Coronary artery (tissue), 2 donors: ENCODE data around the gene PEBP1.

Source experiments
- DNase-seq: peaks from one replicate; pipeline ENCODE4 v3.0.0-alpha.2; 2017; ENCODE audit warnings: low spot score
- H3K27ac ChIP-seq, 2 donors: fragments of 200-600 bp; sonication (generic); one replicate each; pipeline ENCODE4 v1.5.1; 2016 to 2019
- H3K4me3 ChIP-seq: fragments of 200-600 bp; sonication (generic); 2 replicates; pipeline ENCODE4 v1.5.1; 2016; ENCODE audit warnings: mild to moderate bottlenecking, moderate library complexity
- TF ChIP-seq, protein P1 (sequence below): fragments of 200-600 bp; sonication (generic); IDR thresholded peaks from one replicate; pipeline ENCODE4 v1.5.1; 2019; ENCODE audit warnings: antibody characterized with exemption

The PEBP1 gene

DNA sequence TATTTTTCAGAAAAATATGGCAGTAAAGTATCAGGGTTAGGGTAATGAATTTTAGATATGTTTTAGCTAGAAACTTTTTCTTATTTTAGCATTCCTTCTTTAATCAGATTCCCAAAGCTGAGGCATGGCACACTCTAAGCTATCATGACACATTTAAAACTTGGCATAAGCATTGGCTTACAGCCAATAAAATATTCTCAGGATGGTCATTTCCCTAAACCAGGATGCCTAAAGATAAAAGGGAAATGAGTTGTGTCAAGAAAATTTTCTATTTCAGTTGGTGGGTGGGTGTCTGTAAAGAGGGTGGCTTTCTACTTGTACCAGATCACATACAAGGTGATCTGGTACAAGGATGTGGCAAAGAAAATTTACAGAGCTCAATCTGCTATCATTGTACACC lies 47.8 kb downstream of the PEBP1 start:
- Histone ChIP-seq H3K4me3 (no peak overlapping the region), H3K27ac (no peak overlapping the region)
- TF ChIP-seq, protein P1, sequence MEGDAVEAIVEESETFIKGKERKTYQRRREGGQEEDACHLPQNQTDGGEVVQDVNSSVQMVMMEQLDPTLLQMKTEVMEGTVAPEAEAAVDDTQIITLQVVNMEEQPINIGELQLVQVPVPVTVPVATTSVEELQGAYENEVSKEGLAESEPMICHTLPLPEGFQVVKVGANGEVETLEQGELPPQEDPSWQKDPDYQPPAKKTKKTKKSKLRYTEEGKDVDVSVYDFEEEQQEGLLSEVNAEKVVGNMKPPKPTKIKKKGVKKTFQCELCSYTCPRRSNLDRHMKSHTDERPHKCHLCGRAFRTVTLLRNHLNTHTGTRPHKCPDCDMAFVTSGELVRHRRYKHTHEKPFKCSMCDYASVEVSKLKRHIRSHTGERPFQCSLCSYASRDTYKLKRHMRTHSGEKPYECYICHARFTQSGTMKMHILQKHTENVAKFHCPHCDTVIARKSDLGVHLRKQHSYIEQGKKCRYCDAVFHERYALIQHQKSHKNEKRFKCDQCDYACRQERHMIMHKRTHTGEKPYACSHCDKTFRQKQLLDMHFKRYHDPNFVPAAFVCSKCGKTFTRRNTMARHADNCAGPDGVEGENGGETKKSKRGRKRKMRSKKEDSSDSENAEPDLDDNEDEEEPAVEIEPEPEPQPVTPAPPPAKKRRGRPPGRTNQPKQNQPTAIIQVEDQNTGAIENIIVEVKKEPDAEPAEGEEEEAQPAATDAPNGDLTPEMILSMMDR: no peak
- no peak for DNase-seq

- TF ChIP-seq, protein P1: no peak
- no peak overlapping the region for H3K27ac ChIP-seq
- no peak for DNase-seq
- no peak overlapping the region for H3K4me3 ChIP-seq
These were observed 49.9 kb downstream of the PEBP1 start for GRCh38 chr12:118185602-118186397.

DNA sequence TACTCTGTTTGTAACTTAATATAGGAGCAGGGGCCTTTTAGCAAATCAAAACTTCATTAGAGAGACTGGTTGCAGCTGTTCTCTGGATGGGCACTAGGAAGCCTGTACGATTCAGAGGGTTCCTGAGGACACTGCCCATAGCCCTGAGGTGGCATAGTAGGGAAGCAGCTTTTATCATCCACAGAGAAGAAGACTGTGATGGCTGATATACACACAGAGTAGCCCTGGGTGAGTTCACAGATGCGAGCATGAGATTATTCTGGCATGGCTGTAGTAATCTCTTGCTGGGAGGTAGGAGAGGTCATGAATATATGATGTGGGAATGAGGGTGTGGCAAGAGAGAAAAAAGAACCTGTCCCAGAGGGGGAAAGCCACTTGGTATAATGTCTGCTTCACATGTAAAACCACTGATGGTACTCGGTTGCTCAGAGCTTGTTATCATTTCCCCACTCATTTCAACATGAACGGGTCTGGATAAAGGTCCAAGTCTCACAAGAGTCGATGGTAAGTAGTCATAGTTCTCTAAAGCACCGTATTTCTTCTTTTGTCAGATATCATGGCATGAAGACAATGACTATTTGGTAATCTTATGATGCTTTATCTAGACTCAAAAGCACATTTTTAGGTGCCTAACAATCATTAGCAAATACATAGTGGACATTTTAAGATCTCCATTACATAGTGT lies 52.0 kb downstream of the PEBP1 start:
- Histone ChIP-seq H3K27ac (no peak overlapping the region), H3K4me3 (peak overlapping the region; percentile 51)
- TF ChIP-seq, protein P1: no peak
- DNase-seq: no peak

DNA sequence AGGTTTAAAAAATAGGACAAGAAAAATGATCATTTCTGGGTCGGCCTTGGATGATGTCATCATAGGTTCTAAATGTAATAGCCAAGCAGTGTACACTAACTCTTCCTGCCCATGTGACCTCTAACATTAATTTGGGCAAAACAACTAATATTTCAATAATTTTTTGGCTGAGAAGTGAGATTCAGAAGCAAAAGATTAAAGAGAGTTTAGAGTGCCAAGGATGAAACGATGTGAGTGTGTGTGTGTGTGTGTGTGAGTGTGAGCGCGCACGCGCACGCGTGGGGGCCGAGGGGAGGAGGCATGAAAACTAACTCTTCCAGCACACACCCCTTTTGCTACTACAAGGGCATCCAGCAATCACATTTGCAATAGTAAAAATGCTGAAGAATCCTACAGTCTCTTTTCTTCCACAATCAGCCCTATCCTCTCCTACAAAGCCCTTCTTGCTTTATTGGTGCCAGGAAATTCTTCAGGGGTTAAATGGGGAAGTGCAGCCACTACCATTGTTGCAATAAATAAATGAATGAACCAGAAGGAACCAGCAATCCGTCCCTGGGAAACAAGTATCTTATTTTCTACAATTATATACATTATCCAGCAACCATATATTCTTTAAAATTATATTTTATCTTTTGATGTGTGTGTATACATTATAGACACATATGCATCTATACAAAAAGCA lies 52.9 kb downstream of the PEBP1 start:
- DNase-seq: no peak
- TF ChIP-seq, protein P1: no peak
- Histone ChIP-seq H3K27ac (peak overlapping the region; percentile 17 to 31), H3K4me3 (peak overlapping the region; percentile 51)

DNA sequence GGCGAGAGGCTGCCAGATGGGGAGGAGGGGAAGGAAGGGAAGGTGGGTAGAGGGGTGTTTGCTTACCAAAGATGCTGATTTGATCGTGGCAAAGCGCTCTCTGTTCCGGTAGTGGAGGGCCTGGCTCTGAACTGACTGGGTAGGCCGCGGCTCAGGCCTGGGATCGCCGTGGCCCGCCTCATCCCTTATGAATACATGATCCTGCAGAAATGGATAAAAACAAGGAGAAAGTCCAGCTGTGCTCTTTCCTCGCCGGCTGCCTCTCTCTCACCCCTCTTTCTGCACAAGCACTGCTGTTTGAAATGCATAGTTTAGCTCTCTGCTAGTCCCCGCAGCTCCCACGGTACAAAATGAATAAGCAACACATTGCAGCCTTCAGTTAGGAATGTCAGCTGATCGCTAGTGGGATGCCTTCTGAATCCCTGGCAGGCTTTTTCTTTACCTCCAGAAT lies 53.8 kb downstream of the PEBP1 start:
- no peak for DNase-seq
- Histone ChIP-seq H3K4me3 (peak overlapping the region; percentile 69), H3K27ac (peak overlapping the region; percentile 60 to 86)
- TF ChIP-seq, protein P1: no peak

- TF ChIP-seq, protein P1: no peak
- DNase-seq: no peak
- Histone ChIP-seq H3K4me3 (peak overlapping the region; percentile 69), H3K27ac (peak overlapping the region; percentile 60 to 86)
These were observed 54.3 kb downstream of the PEBP1 start for GRCh38 chr12:118190266-118190665.
